Thoracic aorta (tissue), 2 donors: ENCODE results near the gene MGA. TPM values are rescaled to one million over a fixed set of nuclear protein-coding genes. Genes with fewer than 3 reads are reported as not detected.
A peak's percentile ranks its signal among the peaks of the same experiment; 100 is the strongest.

Experiments used
- ATAC-seq: fragments of 150-250 bp; one replicate; pipeline ENCODE4 v1.8.0; 2017; ENCODE audit warnings: low read depth; ENCODE audit not compliant: insufficient number of reproducible peaks, low FRiP score
- DNase-seq: peaks from one replicate; pipeline ENCODE4 v3.0.0-alpha.2; 2020; ENCODE audit warnings: low spot score
- H3K27ac ChIP-seq, 2 donors: fragments of 200-600 bp; sonication (generic); 1 replicate in 1 of 2; 2 replicates in 1 of 2; pipeline ENCODE4 v1.5.1; 2016; ENCODE audit warnings: mild to moderate bottlenecking in 2 of 2, moderate library complexity in 2 of 2
- H3K27me3 ChIP-seq: fragments of 200-600 bp; sonication (generic); replicated peaks from 2 replicates; pipeline ENCODE4 v1.6.0; 2016; ENCODE audit warnings: mild to moderate bottlenecking; ENCODE audit not compliant: insufficient read depth
- H3K36me3 ChIP-seq: fragments of 200-600 bp; sonication (generic); one replicate; pipeline ENCODE4 v1.5.1; 2016
- H3K4me1 ChIP-seq, 2 donors: fragments of 200-600 bp; sonication (generic); 1 replicate in 1 of 2; 2 replicates in 1 of 2; pipeline versions ENCODE4 v1.5.1 to v1.6.0; 2016; ENCODE audit warnings: low read depth in 2 of 2, mild to moderate bottlenecking in 1 of 2; ENCODE audit not compliant: control insufficient read depth in 1 of 2
- H3K4me3 ChIP-seq: fragments of 200-600 bp; sonication (generic); 2 replicates; pipeline ENCODE4 v1.5.1; 2016; ENCODE audit warnings: mild to moderate bottlenecking
- H3K9me3 ChIP-seq: fragments of 200-600 bp; sonication (generic); 2 replicates; pipeline ENCODE4 v1.5.1; 2016
- total RNA-seq, 2 donors: library from RNA; depleted of rRNA; stranded (reverse); fragments of >200 nt; gene quantifications; one replicate each; pipeline versions ENCODE4 v1.1.0 to v1.2.3, GENCODE V29; 2016
- TF ChIP-seq, protein P1 (sequence below): fragments of 200-600 bp; sonication (generic); IDR thresholded peaks from one replicate; pipeline ENCODE4 v1.5.1; 2019; ENCODE audit warnings: antibody characterized with exemption

MGA gene
- total RNA-seq, 2 donors from 2014 or later = 32.5 to 57.2 TPM

DNA sequence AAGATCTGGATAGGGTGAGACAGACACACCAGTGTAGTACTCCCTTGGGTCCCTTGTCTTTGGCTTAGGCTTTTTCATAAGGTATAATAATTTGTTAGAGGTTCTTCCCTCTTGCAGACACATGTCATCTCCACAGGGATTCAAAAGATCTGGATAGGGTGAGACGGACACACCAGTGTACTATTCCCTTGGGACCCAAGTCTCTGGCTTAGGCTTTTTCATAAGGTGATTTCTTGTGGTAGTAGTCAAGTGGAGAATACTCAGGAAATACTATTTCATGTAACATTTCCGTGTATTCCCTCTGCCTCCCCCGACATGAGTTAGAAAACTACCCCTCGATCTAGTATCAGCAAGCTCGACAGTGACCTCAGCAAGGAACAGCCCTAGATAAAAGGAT lies 113.1 kb downstream of the MGA start:
- Histone ChIP-seq H3K4me1 (peaks cover 28 to 45% of the 10 kb centered on the region in 2 donors), H3K4me3 (peak overlapping the region; percentile 89), H3K27ac (peak overlapping the region; percentile 81 to 85), H3K9me3 (no peaks in the 10 kb centered on the region), H3K36me3 (no peaks in the 10 kb centered on the region), H3K27me3 (no peaks in the 10 kb centered on the region)
- ATAC-seq (no peak), DNase-seq (no peak)
- TF ChIP-seq, protein P1, sequence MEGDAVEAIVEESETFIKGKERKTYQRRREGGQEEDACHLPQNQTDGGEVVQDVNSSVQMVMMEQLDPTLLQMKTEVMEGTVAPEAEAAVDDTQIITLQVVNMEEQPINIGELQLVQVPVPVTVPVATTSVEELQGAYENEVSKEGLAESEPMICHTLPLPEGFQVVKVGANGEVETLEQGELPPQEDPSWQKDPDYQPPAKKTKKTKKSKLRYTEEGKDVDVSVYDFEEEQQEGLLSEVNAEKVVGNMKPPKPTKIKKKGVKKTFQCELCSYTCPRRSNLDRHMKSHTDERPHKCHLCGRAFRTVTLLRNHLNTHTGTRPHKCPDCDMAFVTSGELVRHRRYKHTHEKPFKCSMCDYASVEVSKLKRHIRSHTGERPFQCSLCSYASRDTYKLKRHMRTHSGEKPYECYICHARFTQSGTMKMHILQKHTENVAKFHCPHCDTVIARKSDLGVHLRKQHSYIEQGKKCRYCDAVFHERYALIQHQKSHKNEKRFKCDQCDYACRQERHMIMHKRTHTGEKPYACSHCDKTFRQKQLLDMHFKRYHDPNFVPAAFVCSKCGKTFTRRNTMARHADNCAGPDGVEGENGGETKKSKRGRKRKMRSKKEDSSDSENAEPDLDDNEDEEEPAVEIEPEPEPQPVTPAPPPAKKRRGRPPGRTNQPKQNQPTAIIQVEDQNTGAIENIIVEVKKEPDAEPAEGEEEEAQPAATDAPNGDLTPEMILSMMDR = no peak

DNA sequence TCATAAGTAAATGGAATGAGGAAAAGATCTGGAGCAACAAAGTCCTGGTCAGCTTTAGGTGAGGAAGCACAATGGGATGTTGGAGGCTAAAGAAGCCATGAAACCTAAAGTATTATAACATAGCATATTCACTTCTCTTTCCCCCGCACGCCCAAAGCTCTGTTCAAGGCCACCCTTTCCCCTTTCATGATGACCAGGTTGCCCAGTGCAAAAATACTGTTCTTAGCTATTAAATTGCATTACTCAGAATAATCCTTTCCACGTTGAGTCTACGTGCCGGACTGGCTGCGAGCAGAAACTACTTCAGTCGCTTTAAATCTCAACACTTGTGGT lies 113.5 kb downstream of the MGA start:
- TF ChIP-seq, protein P1 = no peak
- H3K9me3 ChIP-seq = no peaks in the 10 kb centered on the region
- ATAC-seq = no peak
- H3K27ac ChIP-seq = peak overlapping the region; percentile 81 to 85
- H3K36me3 ChIP-seq = no peaks in the 10 kb centered on the region
- peak overlapping the region; percentile 89 for H3K4me3 ChIP-seq
- peaks cover 28 to 49% of the 10 kb centered on the region in 2 donors for H3K4me1 ChIP-seq
- no peaks in the 10 kb centered on the region for H3K27me3 ChIP-seq
- no peak for DNase-seq

- H3K27ac ChIP-seq = peak within 1 kb of the TSS; percentile 81 to 85
- TF ChIP-seq, protein P1 = peak; percentile 59
- ATAC-seq (peak; percentile 96), DNase-seq (peak; percentile 88)
- H3K36me3 ChIP-seq = no peaks in the 10 kb centered on the region
- H3K27me3 ChIP-seq = no peaks in the 10 kb centered on the region
- peaks cover 28 to 49% of the 10 kb centered on the region in 2 donors for H3K4me1 ChIP-seq
- no peaks in the 10 kb centered on the region for H3K9me3 ChIP-seq
- peak within 1 kb of the TSS; percentile 89 for H3K4me3 ChIP-seq
Observed at GRCh38 chr15:41774062-41774881, 114.1 kb downstream of the MGA start, which contains the start of gene MAPKBP1. Gene MAPKBP1, plus strand, starts transcription at chr15:41774484. Its CDS starts 792 bp downstream, at chr15:41775276.

- H3K36me3 ChIP-seq = no peaks in the 10 kb centered on the region
- DNase-seq (no peak), ATAC-seq (no peak)
- H3K4me3 ChIP-seq = peak overlapping the region; percentile 89
- H3K9me3 ChIP-seq = no peaks in the 10 kb centered on the region
- H3K27ac ChIP-seq = peak overlapping the region; percentile 81 to 85
- TF ChIP-seq, protein P1 = no peak
- H3K27me3 ChIP-seq = no peaks in the 10 kb centered on the region
- peaks cover 28 to 54% of the 10 kb centered on the region in 2 donors for H3K4me1 ChIP-seq
Observed at GRCh38 chr15:41774882-41775417, 114.7 kb downstream of the MGA start.

DNA sequence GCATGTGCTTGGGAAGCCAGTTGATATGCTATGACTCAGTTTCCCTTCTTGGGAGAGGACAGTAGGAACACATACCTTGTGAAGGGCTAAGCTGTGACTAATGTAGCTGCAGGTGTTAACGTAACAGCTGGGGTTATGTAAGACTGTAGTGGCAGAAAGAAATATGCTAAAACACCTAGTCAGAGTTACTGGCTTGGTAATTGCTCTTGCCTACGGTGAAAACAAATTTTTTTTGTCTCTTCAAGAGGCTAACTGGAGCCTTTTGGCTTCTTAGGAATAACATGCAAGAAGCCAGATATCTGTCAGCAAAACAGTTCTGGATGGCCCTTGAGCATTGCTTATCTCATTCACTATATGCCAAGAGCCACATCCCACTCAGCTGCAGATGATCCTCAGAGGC lies 115.4 kb downstream of the MGA start:
- ATAC-seq (no peak), DNase-seq (no peak)
- peak overlapping the region; percentile 89 for H3K4me3 ChIP-seq
- peaks cover 33 to 62% of the 10 kb centered on the region in 2 donors for H3K4me1 ChIP-seq
- no peaks in the 10 kb centered on the region for H3K9me3 ChIP-seq
- no peaks in the 10 kb centered on the region for H3K36me3 ChIP-seq
- no peak overlapping the region for H3K27ac ChIP-seq
- TF ChIP-seq, protein P1 = no peak
- H3K27me3 ChIP-seq = no peaks in the 10 kb centered on the region
